ENCODE data around the gene HMG20A. TPM values are rescaled to one million over a fixed set of nuclear protein-coding genes. Genes with fewer than 3 reads are reported as not detected.

The HMG20A gene
- total and polyA plus RNA-seq, 2 experiments from 2014 or later = 17.8 to 57.8 TPM

- Histone ChIP-seq H3K9me2 (ENCODE audit: insufficient read depth) (peaks cover 12% of the 10 kb centered on the region), H3K79me2 (replicated peaks; ENCODE audit: insufficient read depth) (no peaks in the 10 kb centered on the region; the same call in 1 of the 2 replicates), H2AFZ (no peak overlapping the region), H3F3A (replicated peaks; ENCODE audit: low read depth) (peaks cover 10% of the 10 kb centered on the region), H3K4me3 (no peak overlapping the region), H3K27me3 (ENCODE audit: insufficient read depth) (no peaks in the 10 kb centered on the region), H3K27ac (ENCODE audit: low read depth) (no peak overlapping the region), H3K4me2 (no peak overlapping the region), H3K36me3 (ENCODE audit: insufficient read depth) (no peaks in the 10 kb centered on the region), H3K4me1 (ENCODE audit: insufficient read depth) (peaks cover 39% of the 10 kb centered on the region), H4K20me1 (replicated peaks; ENCODE audit: insufficient read depth) (no peaks in the 10 kb centered on the region)
- DNase-seq (ENCODE audit: low spot score) = no peak
- ATAC-seq = no peak
- Mint-ChIP-seq H3K4me3 (no peak overlapping the region), H3K27me3 (ENCODE audit: insufficient read depth, low read depth, poor library complexity) (peaks cover 10% of the 10 kb centered on the region), H3K9me3 (no peaks in the 10 kb centered on the region), H3K27ac (no peak overlapping the region), H3K4me1 (peaks cover 58% of the 10 kb centered on the region), H3K36me3 (ENCODE audit: low read depth) (no peaks in the 10 kb centered on the region; the same call in 2 of the 3 replicates)
- no peak for TF ChIP-seq ZNF331 (CRISPR knock-in tag; IDR thresholded peaks at IDR 0.05; ENCODE audit: low read depth)
Observed at GRCh38 chr15:77511869-77512268, 91.2 kb downstream of the HMG20A start.

GRCh38 chr15:77513226-77513625 lies 92.5 kb downstream of the HMG20A start:
- H3F3A ChIP-seq (replicated peaks; ENCODE audit: low read depth) = peaks cover 10% of the 10 kb centered on the region
- H3K4me1 Mint-ChIP-seq = peaks cover 49% of the 10 kb centered on the region
- H3K27ac Mint-ChIP-seq = no peak overlapping the region
- H3K36me3 ChIP-seq (ENCODE audit: insufficient read depth) = no peaks in the 10 kb centered on the region
- H3K27me3 ChIP-seq (ENCODE audit: insufficient read depth) = no peaks in the 10 kb centered on the region
- H3K27ac ChIP-seq (ENCODE audit: low read depth) = no peak overlapping the region
- H3K9me3 Mint-ChIP-seq = no peaks in the 10 kb centered on the region
- H3K4me1 ChIP-seq (ENCODE audit: insufficient read depth) = peaks cover 34% of the 10 kb centered on the region
- H2AFZ ChIP-seq = no peak overlapping the region
- no peak overlapping the region for H3K4me3 ChIP-seq
- H3K36me3 Mint-ChIP-seq (ENCODE audit: low read depth) = no peaks in the 10 kb centered on the region; the same call in 2 of the 3 replicates
- peaks cover 12% of the 10 kb centered on the region for H3K9me2 ChIP-seq (ENCODE audit: insufficient read depth)
- ATAC-seq = no peak
- no peak overlapping the region for H3K4me2 ChIP-seq
- H3K27me3 Mint-ChIP-seq (ENCODE audit: insufficient read depth, low read depth, poor library complexity) = peaks cover 13% of the 10 kb centered on the region
- DNase-seq (ENCODE audit: low spot score) = no peak
- no peak overlapping the region for H3K4me3 Mint-ChIP-seq
- H4K20me1 ChIP-seq (replicated peaks; ENCODE audit: insufficient read depth) = no peaks in the 10 kb centered on the region
- H3K79me2 ChIP-seq (replicated peaks; ENCODE audit: insufficient read depth) = no peaks in the 10 kb centered on the region; the same call in 1 of the 2 replicates
- TF ChIP-seq ZNF114 (CRISPR knock-in tag; IDR thresholded peaks at IDR 0.05) (no peak), CREB1 (CRISPR knock-in tag; IDR thresholded peaks at IDR 0.05; ENCODE audit: low read depth) (no peak), NANOG (IDR thresholded peaks at IDR 0.05; ENCODE audit: borderline replicate concordance) (no peak), ETS1 (IDR thresholded peaks at IDR 0.05) (no peak), REST (IDR thresholded peaks at IDR 0.05; ENCODE audit: unreplicated experiment) (no peak), CTCF (conservative IDR thresholded peaks at IDR 0.05; ENCODE audit: low read depth in 2 of 2) (no peak), JUNB (IDR thresholded peaks at IDR 0.05; ENCODE audit: unreplicated experiment) (no peak), ZNF462 (CRISPR knock-in tag; IDR thresholded peaks at IDR 0.05) (no peak), EZH2 (IDR thresholded peaks at IDR 0.05; ENCODE audit: low read depth, unreplicated experiment) (no peak)

All from GM23338 (cell line).